IMR-90 (cell line): Measurements from ENCODE around the gene PSMB5. TPM values are rescaled to one million over a fixed set of nuclear protein-coding genes. Genes with fewer than 3 reads are reported as not detected.

Experiments
- ATAC-seq: fragments of 200-7000 bp; cut with Tn5 transposase; 2 replicates; pipeline ENCODE4 v1.9.1; 2020; ENCODE audit warnings: low read depth, mild to moderate bottlenecking, moderate library complexity
- BruUV-seq: library from RNA; stranded (reverse); fragments of 400-500 nt; replicated peaks from 2 replicates; lab custom pipeline; 2021; lab: Mats Ljungman, UMichigan
- CTCF ChIA-PET: fragments of 300-600 bp; formaldehyde crosslinking; extraction: SDS; loops from one replicate; lab custom pipeline; 2021; ENCODE audit warnings: antibody characterized with exemption; lab: Yijun Ruan, JAX
- POLR2A ChIA-PET: fragments of 300-600 bp; sonication (Branson Sonifier 250); formaldehyde crosslinking; loops from one replicate; lab custom pipeline; 2022; ENCODE audit warnings: antibody characterized with exemption; ENCODE audit not compliant: unreplicated experiment; lab: Charles Lee
- DNase-seq: peaks from one replicate; pipeline ENCODE4 v3.0.0; 2013
- H2AFZ ChIP-seq: replicated peaks from 2 replicates; pipeline ENCODE3; 2013; ENCODE audit warnings: low read length, mild to moderate bottlenecking; ENCODE audit not compliant: poor library complexity
- H2AK5ac ChIP-seq: 2 replicates; pipeline ENCODE4 v1.6.1; 2013; ENCODE audit warnings: low read depth, low read length, inconsistent platforms
- H2AK9ac ChIP-seq: replicated peaks from 2 replicates; pipeline ENCODE3; 2013; ENCODE audit warnings: mild to moderate bottlenecking, low read depth, low read length, moderate library complexity; ENCODE audit not compliant: poor library complexity
- H2BK120ac ChIP-seq: 2 replicates; pipeline ENCODE4 v1.6.1; 2013; ENCODE audit warnings: low read depth, low read length, inconsistent platforms
- H2BK15ac ChIP-seq: 3 replicates; pipeline ENCODE4 v1.6.1; 2013; ENCODE audit warnings: low read depth, low read length, inconsistent platforms
- H2BK20ac ChIP-seq: 2 replicates; pipeline ENCODE4 v1.6.1; 2013; ENCODE audit warnings: low read depth, mild to moderate bottlenecking, inconsistent platforms, low read length, moderate library complexity
- H2BK5ac ChIP-seq: 2 replicates; pipeline ENCODE4 v1.6.1; 2013; ENCODE audit warnings: mild to moderate bottlenecking, low read depth, low read length, inconsistent platforms; ENCODE audit not compliant: poor library complexity, severe bottlenecking
- H3K14ac ChIP-seq: replicated peaks from 2 replicates; pipeline ENCODE4 v1.6.1; 2013; ENCODE audit warnings: low read depth, low read length, inconsistent platforms
- H3K18ac ChIP-seq: 2 replicates; pipeline ENCODE4 v1.6.1; 2013; ENCODE audit warnings: low read depth, low read length, control low read depth
- H3K23ac ChIP-seq: 2 replicates; pipeline ENCODE4 v1.6.1; 2013; ENCODE audit warnings: low read depth, low read length, inconsistent platforms
- H3K27ac ChIP-seq: 2 replicates; pipeline ENCODE4 v1.5.1; 2013; ENCODE audit warnings: mild to moderate bottlenecking, control low read depth, low read length; ENCODE audit not compliant: insufficient read depth
- H3K27me3 ChIP-seq: 2 replicates; pipeline ENCODE4 v1.6.1; 2013; ENCODE audit warnings: low read length; ENCODE audit not compliant: control insufficient read depth, insufficient read depth
- H3K36me3 ChIP-seq: 2 replicates; pipeline ENCODE4 v1.6.1; 2013; ENCODE audit warnings: low read length, mixed read lengths; ENCODE audit not compliant: control insufficient read depth, insufficient read depth
- H3K4ac ChIP-seq: 2 replicates; pipeline ENCODE4 v1.6.1; 2013; ENCODE audit warnings: low read depth, low read length, inconsistent platforms
- H3K4me1 ChIP-seq: 2 replicates; pipeline ENCODE4 v1.6.1; 2013; ENCODE audit warnings: low read length, mixed read lengths; ENCODE audit not compliant: control insufficient read depth, insufficient read depth
- H3K4me2 ChIP-seq: 2 replicates; pipeline ENCODE4 v1.6.1; 2013; ENCODE audit warnings: low read depth, mild to moderate bottlenecking, control low read depth, low read length, moderate library complexity
- H3K4me3 ChIP-seq: 2 replicates; pipeline ENCODE4 v1.5.1; 2013; ENCODE audit warnings: low read depth, mild to moderate bottlenecking, control low read depth, low read length, moderate library complexity; ENCODE audit not compliant: insufficient read depth
- H3K56ac ChIP-seq: 2 replicates; pipeline ENCODE4 v1.6.1; 2013; ENCODE audit warnings: low read length, inconsistent platforms; ENCODE audit not compliant: insufficient read depth; ENCODE audit errors: extremely low read depth
- H3K79me1 ChIP-seq, 2 experiments: 2 replicates each; pipeline ENCODE4 v1.6.1; 2013; ENCODE audit warnings: low read length in 2 of 2, inconsistent platforms in 1 of 2, low read depth in 1 of 2
- H3K9ac ChIP-seq: 2 replicates; pipeline ENCODE4 v1.6.1; 2013; ENCODE audit warnings: low read depth, low read length, control low read depth
- H3K9me1 ChIP-seq: 2 replicates; pipeline ENCODE4 v1.6.1; 2013; ENCODE audit warnings: low read length, inconsistent platforms; ENCODE audit not compliant: insufficient read depth
- H3K9me3 ChIP-seq: 2 replicates; pipeline ENCODE4 v1.6.1; 2013; ENCODE audit warnings: low read length; ENCODE audit not compliant: control insufficient read depth, insufficient read depth
- H4K20me1 ChIP-seq: 2 replicates; pipeline ENCODE4 v1.6.1; 2013; ENCODE audit warnings: low read length, inconsistent platforms; ENCODE audit not compliant: insufficient read depth
- H4K5ac ChIP-seq: 2 replicates; pipeline ENCODE4 v1.6.1; 2013; ENCODE audit warnings: mild to moderate bottlenecking, low read depth, low read length, control low read depth
- H4K8ac ChIP-seq, 2 experiments: 2 replicates each; pipeline ENCODE4 v1.6.1; 2013; ENCODE audit warnings: low read depth in 2 of 2, low read length in 2 of 2, control low read depth in 1 of 2, inconsistent platforms in 1 of 2
- H4K91ac ChIP-seq: 2 replicates; pipeline ENCODE4 v1.6.1; 2013; ENCODE audit warnings: low read depth, low read length, inconsistent platforms; ENCODE audit not compliant: insufficient read depth
- BHLHE40 ChIP-seq: fragments of 150-350 bp; IDR thresholded peaks from 2 replicates; pipeline ENCODE4 v1.6.1; 2016; ENCODE audit warnings: mild to moderate bottlenecking, low read depth, low read length
- CEBPB ChIP-seq: IDR thresholded peaks from 2 replicates; pipeline ENCODE4 v1.6.1; 2012; ENCODE audit warnings: low read depth, low read length, improper control_type of control experiment
- CHD1 ChIP-seq: IDR thresholded peaks from 2 replicates; pipeline ENCODE4 v1.6.1; 2012; ENCODE audit warnings: low read depth, low read length, improper control_type of control experiment
- MXI1 ChIP-seq: IDR thresholded peaks from 2 replicates; pipeline ENCODE4 v1.6.1; 2012; ENCODE audit warnings: low read depth, mild to moderate bottlenecking, low read length, moderate library complexity, borderline replicate concordance
- NFE2L2 ChIP-seq: fragments of 150-350 bp; IDR thresholded peaks from 2 replicates; pipeline ENCODE4 v1.6.1; 2016; ENCODE audit warnings: low read depth, mild to moderate bottlenecking, low read length
- RCOR1 ChIP-seq: IDR thresholded peaks from 2 replicates; pipeline ENCODE4 v1.6.1; 2012; ENCODE audit warnings: mild to moderate bottlenecking, low read length, improper control_type of control experiment; ENCODE audit not compliant: insufficient replicate concordance
- WGBS, 2 experiments: methylation state at CpG; one replicate each; pipeline versions ENCODE4 v1.1.5 to v1.1.7; 2013; ENCODE audit warnings: missing lambda C conversion rate in 2 of 2; ENCODE audit not compliant: insufficient read length in 1 of 2; ENCODE audit errors: extremely low coverage in 2 of 2; 5-methylcytosine and 5-hydroxymethylcytosine counted together
- dilution Hi-C: fragments of 300-500 bp; cut with HindIII; formaldehyde crosslinking; loops from one replicate; pipeline ENCODE4 v1.14.3; 2018; ENCODE audit warnings: low sequenced_read_pairs; ENCODE audit not compliant: unreplicated experiment
- in situ Hi-C: fragments of 300-500 bp; cut with MboI; formaldehyde crosslinking; loops from 3 replicates; pipeline ENCODE4 v1.14.3; 2019; ENCODE audit warnings: low sequenced_read_pairs, inconsistent platforms, mixed read lengths
- intact Hi-C: fragments of 100-400 bp; cut with micrococcal nuclease; formaldehyde crosslinking; loops from 2 replicates; pipeline ENCODE4 v1.10.0; 2022
- polyA plus RNA-seq, 3 experiments: library from polyadenylated mRNA; depleted of rRNA; stranded (reverse); fragments of >200 nt; gene quantifications; 2 replicates each; pipeline ENCODE4 v1.2.3, GENCODE V29; 2012; ENCODE audit warnings: low replicate concordance in 1 of 3
- total RNA-seq: library from RNA; depleted of rRNA; stranded (reverse); fragments of >200 nt; gene quantifications from 2 replicates; pipeline ENCODE4 v1.2.3, GENCODE V29; 2012

Gene PSMB5
- total and polyA plus RNA-seq, 2 of the 4 experiments (the other 2 are of a cell fraction) = 310 to 321 TPM

DNA sequence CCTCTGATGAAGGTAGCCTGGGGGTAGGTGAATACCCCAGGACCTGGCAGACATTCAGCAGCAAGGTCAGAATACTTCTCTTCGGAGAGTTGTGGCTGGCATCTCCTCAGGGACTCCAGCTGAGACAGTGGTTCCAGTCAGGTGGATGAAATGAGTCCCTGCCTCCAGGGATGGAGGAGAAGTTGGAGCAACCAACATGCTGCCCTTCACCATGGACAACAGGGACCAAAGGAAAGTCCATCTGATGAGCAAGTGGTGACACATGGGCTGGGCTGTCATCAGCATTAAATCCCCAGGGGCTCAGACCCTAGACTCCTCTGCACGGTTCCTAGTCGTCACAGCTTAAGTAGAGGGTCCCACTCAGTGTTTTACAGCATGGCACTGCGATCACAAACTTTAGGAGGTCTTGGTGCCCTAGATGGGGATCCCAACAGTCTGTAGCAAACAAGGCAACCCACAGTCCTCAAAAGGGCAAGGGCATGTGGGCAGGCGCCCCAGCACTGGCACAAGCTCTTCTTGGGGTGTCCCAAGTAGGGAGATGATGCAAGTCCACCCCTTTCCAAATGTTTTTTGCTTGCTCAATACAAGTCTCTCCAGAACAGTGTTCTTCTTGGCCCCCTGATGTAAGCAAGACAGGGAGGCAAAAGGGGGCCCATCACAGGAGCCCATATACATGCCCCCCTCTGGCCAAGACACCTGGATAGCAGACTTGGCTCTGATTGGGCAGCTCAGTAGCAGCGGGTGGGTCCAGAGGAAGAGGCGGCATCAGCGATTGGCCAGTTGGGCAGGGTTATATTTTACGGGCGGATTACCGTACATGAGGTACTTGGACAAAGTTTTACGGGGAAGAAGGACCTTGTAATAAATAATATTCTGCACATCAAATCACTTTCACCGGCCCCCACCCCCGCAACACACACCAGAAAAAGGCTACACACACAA, 33.4 kb upstream of the PSMB5 start:
- Histone ChIP-seq H3K56ac (no peak overlapping the region), H2BK5ac (no peak overlapping the region), H3K4ac (no peak overlapping the region), H2BK15ac (no peak overlapping the region), H3K9me3 (no peaks in the 10 kb centered on the region), H3K27me3 (no peaks in the 10 kb centered on the region), H2BK120ac (no peak overlapping the region), H4K20me1 (peaks cover 46% of the 10 kb centered on the region), H3K4me2 (peak overlapping the region; percentile 60; the same call in 1 of the 2 replicates), H2AK5ac (no peak overlapping the region), H2BK20ac (no peak overlapping the region), H4K5ac (no peak overlapping the region), H2AK9ac (peak overlapping the region; percentile 14), H3K79me1 (peaks cover 25 to 77% of the 10 kb centered on the region in 2 experiments), H3K18ac (no peak overlapping the region), H3K9ac (no peak overlapping the region), H3K36me3 (peaks cover 53% of the 10 kb centered on the region), H3K4me3 (no peak overlapping the region), H2AFZ (no peak overlapping the region), H4K91ac (no peak overlapping the region), H3K14ac (no peak overlapping the region), H3K9me1 (peaks cover 5% of the 10 kb centered on the region; the same call in 1 of the 2 replicates), H4K8ac (no peak overlapping the region), H3K4me1 (peaks cover 13% of the 10 kb centered on the region), H3K23ac (no peak overlapping the region), H3K27ac (no peak overlapping the region)
- in situ Hi-C loops = loop anchor here (5.0 to 10.0 kb wide), 2 partner anchors 34 to 513 kb away; partner anchors contain the start of gene CIROP
- intact Hi-C loops = no loop called here
- CTCF ChIA-PET = interaction anchor here (0.6 to 1.8 kb wide), 25 partner anchors 8 to 150 kb away, joined by 3 to 21 read pairs (median 5); partner anchors contain the start of genes ACIN1, C14orf119, CDH24 and CIROP
- TF ChIP-seq MXI1 (no peak), CEBPB (no peak), BHLHE40 (no peak), CHD1 (no peak), RCOR1 (no peak), NFE2L2 (no peak)
- BruUV-seq = no TSS peak
- 93% methylated on average over 3 of the region's 14 CpGs; no CpG with 5 or more reads in 1 of the 2 experiments for WGBS, 2 experiments
- ATAC-seq (no peak), DNase-seq (no peak)
- POLR2A ChIA-PET = no interaction called here
- dilution Hi-C loops = no loop called here
